Measurements from ENCODE around the gene LCA5L. TPM values are rescaled to one million over a fixed set of nuclear protein-coding genes. Genes with fewer than 3 reads are reported as not detected.

LCA5L gene
- total and polyA plus RNA-seq, 10 of the 15 experiments (the other 5 are each of a cell fraction or from before 2014, with no cell fraction given) = 0.18 to 0.55 (median 0.27) TPM; not detected in 2

GRCh38 chr21:39445321-39446269 is at the start of gene LCA5L (continued):
- TF ChIP-seq PBX3 (IDR thresholded peaks at IDR 0.05; ENCODE audit: insufficient replicate concordance, low read depth, low read length) (no peak), JUNB (IDR thresholded peaks at IDR 0.05) (no peak), MYB (IDR thresholded peaks at IDR 0.05; ENCODE audit: borderline replicate concordance, low read depth, low read length) (no peak), IKZF2 (IDR thresholded peaks at IDR 0.05) (no peak), RB1 (IDR thresholded peaks at IDR 0.05; ENCODE audit: borderline replicate concordance) (no peak), RBBP5 (conservative IDR thresholded peaks at IDR 0.05) (no peak), CHD1 (IDR thresholded peaks at IDR 0.05; ENCODE audit: low read depth, low read length) (no peak), CREB1 (IDR thresholded peaks at IDR 0.05; ENCODE audit: low read depth) (no peak), SMC3 (IDR thresholded peaks at IDR 0.05; ENCODE audit: borderline replicate concordance, low read length) (no peak), BACH1 (IDR thresholded peaks at IDR 0.05; ENCODE audit: borderline replicate concordance) (no peak), RAD51 (IDR thresholded peaks at IDR 0.05) (no peak), ATF7 (IDR thresholded peaks at IDR 0.05; ENCODE audit: low read depth) (no peak), TCF12 (IDR thresholded peaks at IDR 0.05; ENCODE audit: low read depth, low read length) (no peak), TCF7 (IDR thresholded peaks at IDR 0.05; ENCODE audit: borderline replicate concordance) (no peak), RFX5 (IDR thresholded peaks at IDR 0.05; ENCODE audit: low read depth, low read length) (peak; percentile 21; the same call in 1 of the 2 replicates), BRCA1 (IDR thresholded peaks at IDR 0.05; ENCODE audit: low read depth, low read length) (no peak), LARP7 (IDR thresholded peaks at IDR 0.05) (peak; percentile 91)
- TF ChIP-seq, protein P1, sequence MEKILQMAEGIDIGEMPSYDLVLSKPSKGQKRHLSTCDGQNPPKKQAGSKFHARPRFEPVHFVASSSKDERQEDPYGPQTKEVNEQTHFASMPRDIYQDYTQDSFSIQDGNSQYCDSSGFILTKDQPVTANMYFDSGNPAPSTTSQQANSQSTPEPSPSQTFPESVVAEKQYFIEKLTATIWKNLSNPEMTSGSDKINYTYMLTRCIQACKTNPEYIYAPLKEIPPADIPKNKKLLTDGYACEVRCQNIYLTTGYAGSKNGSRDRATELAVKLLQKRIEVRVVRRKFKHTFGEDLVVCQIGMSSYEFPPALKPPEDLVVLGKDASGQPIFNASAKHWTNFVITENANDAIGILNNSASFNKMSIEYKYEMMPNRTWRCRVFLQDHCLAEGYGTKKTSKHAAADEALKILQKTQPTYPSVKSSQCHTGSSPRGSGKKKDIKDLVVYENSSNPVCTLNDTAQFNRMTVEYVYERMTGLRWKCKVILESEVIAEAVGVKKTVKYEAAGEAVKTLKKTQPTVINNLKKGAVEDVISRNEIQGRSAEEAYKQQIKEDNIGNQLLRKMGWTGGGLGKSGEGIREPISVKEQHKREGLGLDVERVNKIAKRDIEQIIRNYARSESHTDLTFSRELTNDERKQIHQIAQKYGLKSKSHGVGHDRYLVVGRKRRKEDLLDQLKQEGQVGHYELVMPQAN (conservative IDR thresholded peaks at IDR 0.05) = peak; percentile 93
- TF ChIP-seq, protein P2, sequence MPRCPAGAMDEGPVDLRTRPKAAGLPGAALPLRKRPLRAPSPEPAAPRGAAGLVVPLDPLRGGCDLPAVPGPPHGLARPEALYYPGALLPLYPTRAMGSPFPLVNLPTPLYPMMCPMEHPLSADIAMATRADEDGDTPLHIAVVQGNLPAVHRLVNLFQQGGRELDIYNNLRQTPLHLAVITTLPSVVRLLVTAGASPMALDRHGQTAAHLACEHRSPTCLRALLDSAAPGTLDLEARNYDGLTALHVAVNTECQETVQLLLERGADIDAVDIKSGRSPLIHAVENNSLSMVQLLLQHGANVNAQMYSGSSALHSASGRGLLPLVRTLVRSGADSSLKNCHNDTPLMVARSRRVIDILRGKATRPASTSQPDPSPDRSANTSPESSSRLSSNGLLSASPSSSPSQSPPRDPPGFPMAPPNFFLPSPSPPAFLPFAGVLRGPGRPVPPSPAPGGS (IDR thresholded peaks at IDR 0.05; ENCODE audit: borderline replicate concordance, insufficient read depth, low read depth, low read length, poor library complexity, severe bottlenecking) = no peak
- TF ChIP-seq, protein P3, sequence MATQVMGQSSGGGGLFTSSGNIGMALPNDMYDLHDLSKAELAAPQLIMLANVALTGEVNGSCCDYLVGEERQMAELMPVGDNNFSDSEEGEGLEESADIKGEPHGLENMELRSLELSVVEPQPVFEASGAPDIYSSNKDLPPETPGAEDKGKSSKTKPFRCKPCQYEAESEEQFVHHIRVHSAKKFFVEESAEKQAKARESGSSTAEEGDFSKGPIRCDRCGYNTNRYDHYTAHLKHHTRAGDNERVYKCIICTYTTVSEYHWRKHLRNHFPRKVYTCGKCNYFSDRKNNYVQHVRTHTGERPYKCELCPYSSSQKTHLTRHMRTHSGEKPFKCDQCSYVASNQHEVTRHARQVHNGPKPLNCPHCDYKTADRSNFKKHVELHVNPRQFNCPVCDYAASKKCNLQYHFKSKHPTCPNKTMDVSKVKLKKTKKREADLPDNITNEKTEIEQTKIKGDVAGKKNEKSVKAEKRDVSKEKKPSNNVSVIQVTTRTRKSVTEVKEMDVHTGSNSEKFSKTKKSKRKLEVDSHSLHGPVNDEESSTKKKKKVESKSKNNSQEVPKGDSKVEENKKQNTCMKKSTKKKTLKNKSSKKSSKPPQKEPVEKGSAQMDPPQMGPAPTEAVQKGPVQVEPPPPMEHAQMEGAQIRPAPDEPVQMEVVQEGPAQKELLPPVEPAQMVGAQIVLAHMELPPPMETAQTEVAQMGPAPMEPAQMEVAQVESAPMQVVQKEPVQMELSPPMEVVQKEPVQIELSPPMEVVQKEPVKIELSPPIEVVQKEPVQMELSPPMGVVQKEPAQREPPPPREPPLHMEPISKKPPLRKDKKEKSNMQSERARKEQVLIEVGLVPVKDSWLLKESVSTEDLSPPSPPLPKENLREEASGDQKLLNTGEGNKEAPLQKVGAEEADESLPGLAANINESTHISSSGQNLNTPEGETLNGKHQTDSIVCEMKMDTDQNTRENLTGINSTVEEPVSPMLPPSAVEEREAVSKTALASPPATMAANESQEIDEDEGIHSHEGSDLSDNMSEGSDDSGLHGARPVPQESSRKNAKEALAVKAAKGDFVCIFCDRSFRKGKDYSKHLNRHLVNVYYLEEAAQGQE (IDR thresholded peaks at IDR 0.05; ENCODE audit: low read depth, low read length) = no peak
- TF ChIP-seq, protein P4, sequence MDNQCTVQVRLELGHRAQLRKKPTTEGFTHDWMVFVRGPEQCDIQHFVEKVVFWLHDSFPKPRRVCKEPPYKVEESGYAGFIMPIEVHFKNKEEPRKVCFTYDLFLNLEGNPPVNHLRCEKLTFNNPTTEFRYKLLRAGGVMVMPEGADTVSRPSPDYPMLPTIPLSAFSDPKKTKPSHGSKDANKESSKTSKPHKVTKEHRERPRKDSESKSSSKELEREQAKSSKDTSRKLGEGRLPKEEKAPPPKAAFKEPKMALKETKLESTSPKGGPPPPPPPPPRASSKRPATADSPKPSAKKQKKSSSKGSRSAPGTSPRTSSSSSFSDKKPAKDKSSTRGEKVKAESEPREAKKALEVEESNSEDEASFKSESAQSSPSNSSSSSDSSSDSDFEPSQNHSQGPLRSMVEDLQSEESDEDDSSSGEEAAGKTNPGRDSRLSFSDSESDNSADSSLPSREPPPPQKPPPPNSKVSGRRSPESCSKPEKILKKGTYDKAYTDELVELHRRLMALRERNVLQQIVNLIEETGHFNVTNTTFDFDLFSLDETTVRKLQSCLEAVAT (IDR thresholded peaks at IDR 0.05) = no peak

Data from GM12878 (cell line).